ENCODE results near the gene PDSS2.

PDSS2 gene

GRCh38 chr6:107154131-107154800 is 305.1 kb downstream of the PDSS2 start:
- Histone ChIP-seq H3K36me3 (ENCODE audit: insufficient read depth, low read length) (no peaks in the 10 kb centered on the region), H3K4me3 (ENCODE audit: low read depth, low read length, poor library complexity, severe bottlenecking) (no peak overlapping the region), H3K27me3 (ENCODE audit: insufficient read depth, low read length) (no peaks in the 10 kb centered on the region), H3K9me3 (ENCODE audit: low read length) (no peaks in the 10 kb centered on the region), H3K9me2 (ENCODE audit: low read depth, low read length) (no peaks in the 10 kb centered on the region), H3K79me2 (ENCODE audit: insufficient read depth, low read length) (no peaks in the 10 kb centered on the region), H2AFZ (ENCODE audit: low read length) (no peak overlapping the region), H4K20me1 (ENCODE audit: insufficient read depth, low read length) (no peaks in the 10 kb centered on the region), H3K4me2 (ENCODE audit: low read length) (no peak overlapping the region), H3K4me1 (ENCODE audit: insufficient read depth, low read length, severe bottlenecking) (peaks cover 4% of the 10 kb centered on the region), H3K27ac (ENCODE audit: low read depth, low read length, poor library complexity, severe bottlenecking) (no peak overlapping the region), H3K9ac (ENCODE audit: low read length) (no peak overlapping the region), H3F3A (ENCODE audit: insufficient read depth, low read length) (no peaks in the 10 kb centered on the region)
- no peak for TF ChIP-seq EZH2 (IDR thresholded peaks at IDR 0.05; ENCODE audit: borderline replicate concordance, low read length)
- TF ChIP-seq CTCF (IDR thresholded peaks at IDR 0.05; ENCODE audit: low read length): no peak

- no peak overlapping the region for H3K9ac ChIP-seq (ENCODE audit: low read length)
- H3K36me3 ChIP-seq (ENCODE audit: insufficient read depth, low read length): no peaks in the 10 kb centered on the region
- no peak overlapping the region for H3K4me2 ChIP-seq (ENCODE audit: low read length)
- H2AFZ ChIP-seq (ENCODE audit: low read length): no peak overlapping the region
- no peaks in the 10 kb centered on the region for H3K27me3 ChIP-seq (ENCODE audit: insufficient read depth, low read length)
- H3F3A ChIP-seq (ENCODE audit: insufficient read depth, low read length): no peaks in the 10 kb centered on the region
- no peaks in the 10 kb centered on the region for H3K9me2 ChIP-seq (ENCODE audit: low read depth, low read length)
- no peak overlapping the region for H3K27ac ChIP-seq (ENCODE audit: low read depth, low read length, poor library complexity, severe bottlenecking)
- H3K9me3 ChIP-seq (ENCODE audit: low read length): no peaks in the 10 kb centered on the region
- no peak overlapping the region for H3K4me3 ChIP-seq (ENCODE audit: low read depth, low read length, poor library complexity, severe bottlenecking)
- H3K4me1 ChIP-seq (ENCODE audit: insufficient read depth, low read length, severe bottlenecking): peaks cover 4% of the 10 kb centered on the region
- no peaks in the 10 kb centered on the region for H3K79me2 ChIP-seq (ENCODE audit: insufficient read depth, low read length)
- no peak for TF ChIP-seq EZH2 (IDR thresholded peaks at IDR 0.05; ENCODE audit: borderline replicate concordance, low read length)
- no peak for TF ChIP-seq CTCF (IDR thresholded peaks at IDR 0.05; ENCODE audit: low read length)
- no peaks in the 10 kb centered on the region for H4K20me1 ChIP-seq (ENCODE audit: insufficient read depth, low read length)
Observed at GRCh38 chr6:107152638-107153430, 306.5 kb downstream of the PDSS2 start.

GRCh38 chr6:107144666-107145065 is 314.7 kb downstream of the PDSS2 start:
- Histone ChIP-seq H3K9me2 (ENCODE audit: low read depth, low read length) (no peaks in the 10 kb centered on the region), H3F3A (ENCODE audit: insufficient read depth, low read length) (no peaks in the 10 kb centered on the region), H3K4me3 (ENCODE audit: low read depth, low read length, poor library complexity, severe bottlenecking) (no peak overlapping the region), H3K36me3 (ENCODE audit: insufficient read depth, low read length) (no peaks in the 10 kb centered on the region), H3K9me3 (ENCODE audit: low read length) (no peaks in the 10 kb centered on the region), H3K27ac (ENCODE audit: low read depth, low read length, poor library complexity, severe bottlenecking) (no peak overlapping the region), H4K20me1 (ENCODE audit: insufficient read depth, low read length) (no peaks in the 10 kb centered on the region), H3K27me3 (ENCODE audit: insufficient read depth, low read length) (no peaks in the 10 kb centered on the region), H3K79me2 (ENCODE audit: insufficient read depth, low read length) (no peaks in the 10 kb centered on the region), H3K9ac (ENCODE audit: low read length) (no peak overlapping the region), H3K4me2 (ENCODE audit: low read length) (no peak overlapping the region), H3K4me1 (ENCODE audit: insufficient read depth, low read length, severe bottlenecking) (peaks cover 6% of the 10 kb centered on the region), H2AFZ (ENCODE audit: low read length) (no peak overlapping the region)
- TF ChIP-seq EZH2 (IDR thresholded peaks at IDR 0.05; ENCODE audit: borderline replicate concordance, low read length) (no peak), CTCF (IDR thresholded peaks at IDR 0.05; ENCODE audit: low read length) (no peak)

Measured in OCI-LY1 (cell line).